Left ventricle myocardium inferior (tissue), 1 donor: ENCODE data around the gene C17orf100. TPM values are rescaled to one million over a fixed set of nuclear protein-coding genes. Genes with fewer than 3 reads are reported as not detected.

ENCODE experiments used
- DNase-seq: peaks from one replicate; pipeline ENCODE4 v3.0.0-alpha.2; 2020
- H3K27ac ChIP-seq: fragments of 200-600 bp; replicated peaks from 2 replicates; pipeline ENCODE4 v1.8.0; 2021
- H3K27me3 ChIP-seq: fragments of 200-600 bp; 2 replicates; pipeline ENCODE4 v1.8.0; 2021; ENCODE audit warnings: low read depth
- H3K36me3 ChIP-seq: fragments of 200-600 bp; 2 replicates; pipeline ENCODE4 v1.8.0; 2021
- H3K4me1 ChIP-seq: fragments of 200-600 bp; 2 replicates; pipeline ENCODE4 v1.8.0; 2021
- H3K4me3 ChIP-seq: fragments of 200-600 bp; 2 replicates; pipeline ENCODE4 v1.8.0; 2021; ENCODE audit warnings: mild to moderate bottlenecking, moderate library complexity
- H3K9me3 ChIP-seq: fragments of 200-600 bp; replicated peaks from 2 replicates; pipeline ENCODE4 v1.8.0; 2021
- CTCF ChIP-seq: fragments of 200-600 bp; IDR thresholded peaks from 2 replicates; pipeline ENCODE4 v1.8.0; 2021; ENCODE audit warnings: antibody characterized with exemption, mild to moderate bottlenecking, borderline replicate concordance
- intact Hi-C: fragments of 100-400 bp; cut with micrococcal nuclease; formaldehyde crosslinking; loops from one replicate; pipeline ENCODE4 v1.11.0; 2022
- total RNA-seq: library from RNA; stranded (reverse); fragmentation: NEBNext Ultra II Directional; extraction: Animal tissue kit (Norgen Biotek cat#: 25700); gene quantifications from one replicate; pipeline ENCODE4 v1.2.1, GENCODE V29; 2021
- donor health status: DM: no; HTN: yes; CAD: no; lungs with severe emphysema.

Gene C17orf100
- total RNA-seq, 1 donor from 2014 or later: 0.69 TPM

- H3K36me3 ChIP-seq: no peaks in the 10 kb centered on the region
- peaks cover 77% of the 10 kb centered on the region for H3K27me3 ChIP-seq
- intact Hi-C loops: no loop called here
Observed at GRCh38 chr17:6683081-6683684, 31.6 kb downstream of the C17orf100 start.

GRCh38 chr17:6683730-6684459, 32.3 kb downstream of the C17orf100 start:
- TF ChIP-seq CTCF: no peak
- intact Hi-C loops: no loop called here
- Histone ChIP-seq H3K27me3 (peaks cover 71% of the 10 kb centered on the region), H3K36me3 (no peaks in the 10 kb centered on the region), H3K4me3 (no peak overlapping the region), H3K9me3 (no peaks in the 10 kb centered on the region), H3K4me1 (no peaks in the 10 kb centered on the region), H3K27ac (no peak overlapping the region)
- DNase-seq: no peak

More at GRCh38 chr17:6683081-6683684, 31.6 kb downstream of the C17orf100 start:
- Histone ChIP-seq H3K27ac (no peak overlapping the region), H3K4me1 (no peaks in the 10 kb centered on the region), H3K4me3 (no peak overlapping the region), H3K9me3 (no peaks in the 10 kb centered on the region)
- DNase-seq: no peak
- no peak for TF ChIP-seq CTCF

- H3K27ac ChIP-seq: no peak overlapping the region
- TF ChIP-seq CTCF: no peak
- no peak overlapping the region for H3K4me3 ChIP-seq
- no peaks in the 10 kb centered on the region for H3K9me3 ChIP-seq
- intact Hi-C loops: no loop called here
- H3K36me3 ChIP-seq: no peaks in the 10 kb centered on the region
- DNase-seq: no peak
- peaks cover 72% of the 10 kb centered on the region for H3K27me3 ChIP-seq
- no peaks in the 10 kb centered on the region for H3K4me1 ChIP-seq
Observed at GRCh38 chr17:6684460-6684783, 32.9 kb downstream of the C17orf100 start.

- no peaks in the 10 kb centered on the region for H3K9me3 ChIP-seq
- no peak overlapping the region for H3K4me3 ChIP-seq
- intact Hi-C loops: no loop called here
- no peaks in the 10 kb centered on the region for H3K36me3 ChIP-seq
- no peak overlapping the region for H3K27ac ChIP-seq
- TF ChIP-seq CTCF: no peak
- no peaks in the 10 kb centered on the region for H3K4me1 ChIP-seq
- no peak for DNase-seq
- peaks cover 69% of the 10 kb centered on the region for H3K27me3 ChIP-seq
Observed at GRCh38 chr17:6684881-6685767, 33.6 kb downstream of the C17orf100 start.

- Histone ChIP-seq H3K9me3 (no peaks in the 10 kb centered on the region), H3K27ac (no peak overlapping the region), H3K4me1 (no peaks in the 10 kb centered on the region), H3K4me3 (no peak overlapping the region), H3K36me3 (no peaks in the 10 kb centered on the region), H3K27me3 (peaks cover 69% of the 10 kb centered on the region)
- intact Hi-C loops: no loop called here
- DNase-seq: no peak
- TF ChIP-seq CTCF: no peak
Observed at GRCh38 chr17:6686026-6686425, 34.5 kb downstream of the C17orf100 start.
